ENCODE results near the gene POLR3A. TPM values are rescaled to one million over a fixed set of nuclear protein-coding genes. Genes with fewer than 3 reads are reported as not detected.
"Not testable (repeated sequence)": the region's sequence is repeated elsewhere in the genome, so short reads cannot be mapped to it uniquely, and the experiment has no call there.

Gene POLR3A
- total RNA-seq, result 10 to 100 TPM; 26.7 to 27.1 TPM

DNA sequence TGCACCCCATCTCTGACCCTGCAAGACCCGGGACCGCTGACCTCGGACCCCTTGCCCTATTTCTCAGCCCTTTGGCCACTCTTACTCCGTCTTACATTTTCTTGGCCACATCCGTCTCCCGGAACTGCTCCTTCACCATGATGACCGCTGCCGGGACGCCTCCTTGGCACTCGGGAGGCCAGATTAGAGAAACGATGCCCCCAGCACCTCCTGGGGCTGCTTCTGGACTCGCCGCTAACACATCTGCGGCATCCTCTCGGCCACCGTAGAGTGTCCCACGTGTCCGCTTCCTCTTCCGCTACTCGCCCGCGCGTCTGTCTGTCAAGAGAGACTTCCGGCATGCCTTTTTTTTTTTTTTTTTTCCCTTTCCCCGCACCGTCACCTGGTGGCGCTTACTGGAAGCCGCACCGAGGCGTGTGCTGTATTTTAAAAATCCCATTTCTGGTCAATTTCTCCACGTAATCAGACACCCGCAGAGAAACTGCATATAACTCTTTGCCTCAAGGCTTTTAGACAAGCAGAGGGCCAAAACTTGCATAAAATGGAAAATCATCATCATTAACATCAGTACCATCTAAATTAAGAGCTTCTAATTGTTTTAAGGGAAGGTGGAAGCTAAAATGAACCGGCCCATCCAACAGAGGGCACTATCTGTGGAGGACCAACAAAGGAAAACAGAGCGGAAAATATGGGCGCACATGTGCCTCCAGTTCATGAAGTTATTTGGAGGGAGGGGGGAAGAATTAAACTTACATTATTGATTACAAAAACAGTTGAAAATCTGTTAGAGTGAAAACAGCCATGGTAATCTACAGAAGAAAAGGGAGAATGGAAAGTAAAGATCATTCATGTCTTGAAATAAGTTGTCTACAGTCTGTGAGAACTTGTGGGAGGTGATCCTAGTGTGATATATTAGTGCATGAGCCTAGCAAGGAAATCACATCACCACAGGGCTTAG lies at the start of gene POLR3A:
Gene POLR3A (minus strand): TSS at position 247 of the 958 bp plus-strand sequence. CDS start 108 bp downstream, at position 139.
- ChIA-PET CTCF (interaction anchor here (0.7 kb wide), 2 partner anchors 158 to 1147 kb away, joined by 3 read pairs; no protein-coding TSS in a partner anchor), POLR2A (interaction anchor here (0.5 to 1.7 kb wide), 3 partner anchors 9 to 82 kb away, joined by 3 to 4 read pairs (median 4); no protein-coding TSS in a partner anchor)

DNA sequence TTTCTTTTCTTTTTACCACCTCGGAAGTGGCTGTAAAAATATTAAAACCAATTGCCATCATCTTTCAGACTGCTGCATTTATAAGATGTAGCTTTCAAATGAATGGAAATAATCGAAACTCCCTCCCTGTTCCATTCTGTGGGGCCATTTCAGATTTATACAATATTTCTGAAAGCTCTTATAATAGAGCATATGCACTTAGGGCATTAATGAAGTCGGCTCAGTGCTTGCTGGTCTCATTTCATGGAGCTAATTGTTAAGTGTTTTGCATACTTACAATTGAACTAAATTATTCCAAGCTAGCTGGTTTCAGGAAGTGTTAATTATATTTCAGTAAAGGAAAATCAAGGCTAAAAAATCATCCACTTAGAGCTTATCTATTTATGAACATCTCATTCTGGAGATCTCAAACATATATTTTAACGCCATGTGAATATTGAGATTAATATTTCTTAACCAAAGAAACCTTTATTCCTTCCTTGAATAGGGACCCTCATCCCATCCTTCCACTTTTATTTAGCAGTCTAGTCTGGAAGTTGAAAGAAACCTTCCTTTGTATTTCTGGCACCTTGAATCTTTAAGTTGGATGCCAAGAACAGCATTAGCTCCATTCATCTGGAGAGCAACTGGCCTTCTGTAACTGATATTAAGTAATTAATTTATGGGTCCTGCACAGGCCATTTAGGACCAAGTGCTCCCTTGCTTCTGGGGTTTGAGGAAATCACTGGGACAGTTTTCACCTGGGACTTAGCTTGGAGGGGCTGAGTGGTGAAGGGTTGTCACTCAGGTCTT lies 49.4 kb upstream of the POLR3A start:
- POLR2A ChIA-PET, result no interaction called here

DNA sequence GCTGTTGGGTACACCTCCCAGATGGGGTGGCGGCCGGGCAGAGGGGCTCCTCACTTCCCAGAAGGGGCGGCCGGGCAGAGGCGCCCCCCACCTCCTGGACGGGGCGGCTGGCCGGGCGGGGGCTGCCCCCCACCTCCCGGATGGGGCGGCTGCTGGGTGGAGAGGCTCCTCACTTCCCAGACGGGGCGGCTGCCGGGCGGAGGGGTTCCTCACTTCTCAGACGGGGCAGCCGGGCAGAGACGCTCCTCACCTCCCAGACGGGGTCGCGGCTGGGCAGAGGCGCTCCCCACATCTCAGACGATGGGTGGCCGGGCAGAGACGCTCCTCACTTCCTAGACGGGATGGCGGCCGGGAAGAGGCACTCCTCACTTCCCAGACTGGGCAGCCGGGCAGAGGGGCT lies 46.5 kb upstream of the POLR3A start:
- CTCF ChIA-PET, POLR2A ChIA-PET: not testable (repeated sequence)

More for the DNA sequence above, 49.4 kb upstream of the POLR3A start:
- CTCF ChIA-PET, result no interaction called here

DNA sequence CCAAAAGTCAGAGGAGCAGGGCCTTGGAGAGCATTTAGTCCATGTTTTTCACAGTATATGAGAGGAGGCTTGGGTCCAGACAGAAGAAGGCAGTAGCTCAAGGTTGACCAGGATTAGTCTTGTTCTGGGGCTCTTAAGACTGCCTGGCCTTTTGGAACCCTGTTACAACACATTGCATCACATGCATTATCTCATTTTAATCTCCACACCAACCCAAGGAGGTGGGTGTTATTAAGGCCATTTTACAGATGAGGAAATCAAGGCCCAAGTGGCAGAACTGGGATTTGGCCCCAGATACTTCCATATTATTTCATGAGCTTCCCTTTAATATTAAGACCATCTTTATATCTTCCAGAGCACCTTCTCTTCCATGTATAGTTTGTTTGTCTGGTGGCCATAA lies 43.2 kb upstream of the POLR3A start:
- ChIA-PET POLR2A (no interaction called here), CTCF (no interaction called here)

DNA sequence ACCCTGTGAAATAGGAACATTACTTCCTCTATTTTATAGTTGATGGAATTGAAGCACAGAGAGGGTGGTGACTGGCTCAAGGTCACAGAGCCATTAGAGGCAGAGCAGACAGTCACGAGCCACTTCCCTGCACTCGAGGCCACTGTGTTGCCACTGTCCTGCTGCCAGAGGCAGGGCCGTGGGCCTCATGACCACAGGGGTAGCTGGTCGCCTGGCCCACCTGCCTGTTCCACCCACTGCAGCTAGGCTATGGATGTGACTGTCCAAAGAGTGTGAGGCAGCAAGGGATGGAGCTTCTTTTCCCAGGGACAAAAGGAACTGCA lies 42.5 kb upstream of the POLR3A start:
- ChIA-PET CTCF (no interaction called here), POLR2A (no interaction called here)

DNA sequence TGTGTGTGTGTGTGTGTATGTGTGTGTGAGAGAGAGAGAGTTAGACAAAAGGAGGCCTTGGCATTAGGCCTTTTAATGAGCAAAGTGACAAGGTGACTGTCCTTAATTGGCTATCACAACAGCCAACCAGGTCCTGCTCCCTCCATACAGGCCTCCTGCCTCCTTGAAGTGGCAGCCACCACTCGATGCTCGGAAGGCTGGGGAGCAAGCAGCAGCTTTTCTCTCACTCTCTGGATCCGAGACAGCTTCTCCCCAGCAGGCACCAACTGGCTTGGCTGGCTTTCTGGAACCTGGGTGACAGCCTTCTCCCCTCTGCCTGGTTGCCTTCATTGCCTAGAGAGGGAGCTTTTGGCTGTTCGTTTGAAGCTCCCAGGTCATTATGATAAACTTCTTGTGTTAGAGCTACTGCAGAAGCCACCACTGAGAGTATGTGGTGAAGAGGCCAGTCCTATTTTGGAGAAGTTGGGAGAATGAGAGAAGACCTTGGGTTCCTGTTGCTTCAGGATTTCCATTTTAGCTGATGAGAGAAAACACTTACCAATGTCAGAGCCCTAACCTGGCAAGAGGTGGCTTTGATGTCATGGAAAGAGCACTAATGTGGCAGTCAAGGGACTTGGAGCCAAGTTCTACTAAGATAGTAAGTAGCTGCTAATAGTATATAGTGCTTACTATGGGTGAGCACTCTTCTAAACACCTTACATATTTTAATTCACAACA lies 42.0 kb upstream of the POLR3A start:
- CTCF ChIA-PET, result no interaction called here
- POLR2A ChIA-PET, result no interaction called here

DNA sequence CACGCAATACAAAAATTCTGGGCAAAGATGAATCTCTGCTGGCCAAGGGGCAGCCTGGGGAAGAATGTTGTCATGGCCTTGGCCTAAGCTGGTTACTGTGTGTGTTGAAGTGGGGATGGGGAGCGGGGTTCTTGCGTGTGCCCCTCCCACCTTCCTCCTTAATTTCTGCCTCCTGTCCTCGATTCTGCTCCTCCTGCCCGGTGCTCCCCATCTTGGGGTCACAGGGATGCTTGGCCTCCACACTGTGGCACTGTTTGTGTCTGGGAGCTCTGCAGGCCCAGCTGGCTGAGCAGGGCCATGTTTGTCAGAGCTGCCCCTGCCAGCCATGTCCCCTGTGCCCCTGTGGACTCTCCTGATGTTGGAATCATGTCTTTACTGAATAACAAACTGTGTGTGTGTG lies 41.4 kb upstream of the POLR3A start:
- POLR2A ChIA-PET, result no interaction called here

DNA sequence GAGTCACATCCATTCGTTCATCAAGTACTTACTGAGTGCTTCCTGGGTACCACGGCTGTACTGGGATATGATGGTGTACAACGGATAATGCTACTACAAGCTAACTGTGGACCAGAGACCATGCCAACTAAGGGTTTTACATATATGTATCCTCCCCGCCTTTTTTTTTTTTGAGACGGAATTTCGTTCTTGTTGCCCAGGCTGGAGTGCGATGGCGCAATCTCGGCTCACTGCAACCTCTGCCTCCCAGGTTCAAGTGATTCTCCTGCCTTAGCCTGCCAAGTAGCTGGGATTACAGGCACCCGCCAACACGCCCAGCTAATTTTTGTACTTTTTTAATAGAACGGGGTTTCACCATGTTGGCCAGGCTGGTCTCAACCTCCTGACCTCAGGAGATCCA lies 40.7 kb upstream of the POLR3A start:
- POLR2A ChIA-PET, result not testable (repeated sequence)
- CTCF ChIA-PET, result interaction anchor here (0.6 kb wide), 1 partner anchor 297 kb away, joined by 3 read pairs; no protein-coding TSS in a partner anchor

More for the DNA sequence above, 41.4 kb upstream of the POLR3A start:
- CTCF ChIA-PET, result no interaction called here

DNA sequence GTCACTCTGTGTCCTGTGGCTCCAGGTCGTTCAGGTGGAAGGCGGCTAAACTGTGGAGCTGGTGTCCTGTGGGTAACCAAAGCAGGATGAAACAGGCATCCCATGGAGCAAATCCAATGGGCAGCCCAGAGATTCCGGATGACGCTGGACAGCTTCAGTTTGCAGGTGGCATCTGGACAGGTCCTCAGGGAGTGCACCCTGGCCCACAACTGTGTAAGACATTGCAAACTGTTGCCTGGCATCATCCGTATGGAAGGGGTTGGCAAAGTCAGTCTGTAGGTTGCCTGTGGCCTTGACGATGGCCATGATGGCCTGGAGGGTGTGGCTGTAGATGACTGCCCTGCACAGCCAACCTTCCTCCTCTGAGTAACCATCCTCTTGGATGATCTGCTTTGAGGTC lies 39.8 kb upstream of the POLR3A start:
- POLR2A ChIA-PET, result no interaction called here
- CTCF ChIA-PET, result no interaction called here

DNA sequence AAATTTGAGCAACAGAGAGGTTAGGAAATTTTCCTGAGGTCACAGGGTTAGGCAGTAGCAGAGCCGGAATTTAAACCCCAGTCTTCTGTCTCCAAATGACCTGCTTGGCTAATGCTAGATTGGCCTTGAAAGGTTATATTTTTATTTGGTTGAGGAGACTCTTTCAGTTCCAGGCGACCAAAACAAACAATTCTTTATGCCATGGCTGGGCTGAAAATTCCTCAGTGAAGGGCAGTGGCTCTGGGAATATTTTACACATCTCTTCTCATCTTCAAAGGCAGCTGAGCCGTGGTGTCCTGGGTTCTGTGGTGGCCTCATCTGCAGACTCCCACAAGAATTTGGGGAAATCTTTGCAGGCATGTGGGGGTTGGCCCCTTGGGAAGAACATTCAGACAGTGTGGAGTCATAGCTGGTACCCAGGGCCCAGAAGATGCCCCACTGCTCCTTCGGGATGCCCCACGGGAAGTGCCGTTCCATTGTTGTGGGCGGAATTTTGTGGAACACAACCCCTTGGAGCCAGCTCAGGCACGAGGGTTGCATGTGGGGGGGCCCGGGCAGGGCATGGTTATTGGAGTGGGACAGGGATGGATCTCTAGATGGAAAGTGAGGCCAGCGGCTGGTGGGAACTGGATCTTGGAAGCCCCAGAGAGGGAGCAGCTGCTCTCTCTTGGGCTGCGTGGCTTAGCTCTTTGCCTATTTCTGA lies 37.6 kb upstream of the POLR3A start:
- CTCF ChIA-PET, result no interaction called here
- POLR2A ChIA-PET, result no interaction called here

DNA sequence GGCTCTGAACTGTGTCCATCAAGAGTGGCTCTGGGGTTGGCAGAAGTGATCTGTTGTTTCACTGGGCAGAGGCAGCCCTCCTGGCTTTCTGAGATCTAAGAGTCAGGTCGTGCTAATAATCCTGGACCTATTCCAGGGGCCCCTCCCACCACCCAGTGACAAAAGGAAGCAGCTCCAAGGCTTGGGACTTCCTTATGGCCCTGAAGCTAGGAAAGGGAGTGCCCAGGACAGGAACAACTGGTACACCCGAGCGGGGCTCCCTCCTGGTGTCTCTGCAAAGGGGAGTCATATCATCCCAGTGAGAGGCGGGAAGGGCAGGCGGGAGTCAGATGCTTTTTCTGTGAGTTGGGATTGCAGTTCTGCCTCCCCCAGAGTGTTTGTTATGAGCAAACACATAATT lies 36.7 kb upstream of the POLR3A start:
- POLR2A ChIA-PET, result no interaction called here

DNA sequence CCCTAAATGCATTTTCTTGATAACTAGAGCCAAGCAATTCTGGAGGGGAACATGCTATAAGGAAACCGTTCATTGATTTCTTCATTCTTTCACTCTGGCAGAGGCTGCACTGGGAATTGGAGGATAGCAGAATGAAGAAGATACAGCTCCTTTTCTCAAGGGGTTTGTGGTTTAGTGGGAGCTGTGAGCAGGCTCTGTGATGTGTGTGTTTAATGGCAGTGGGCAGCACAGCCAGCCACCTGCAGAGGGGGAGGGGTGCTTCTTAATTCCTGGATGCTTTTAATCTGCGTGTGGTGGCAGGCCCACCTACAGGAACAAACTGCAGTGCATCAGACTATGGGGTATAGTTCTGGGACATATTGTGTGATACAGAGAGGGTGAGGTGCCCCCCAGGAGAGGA lies 36.3 kb upstream of the POLR3A start:
- ChIA-PET CTCF (no interaction called here), POLR2A (no interaction called here)

More for the DNA sequence above, 36.7 kb upstream of the POLR3A start:
- CTCF ChIA-PET, result no interaction called here

DNA sequence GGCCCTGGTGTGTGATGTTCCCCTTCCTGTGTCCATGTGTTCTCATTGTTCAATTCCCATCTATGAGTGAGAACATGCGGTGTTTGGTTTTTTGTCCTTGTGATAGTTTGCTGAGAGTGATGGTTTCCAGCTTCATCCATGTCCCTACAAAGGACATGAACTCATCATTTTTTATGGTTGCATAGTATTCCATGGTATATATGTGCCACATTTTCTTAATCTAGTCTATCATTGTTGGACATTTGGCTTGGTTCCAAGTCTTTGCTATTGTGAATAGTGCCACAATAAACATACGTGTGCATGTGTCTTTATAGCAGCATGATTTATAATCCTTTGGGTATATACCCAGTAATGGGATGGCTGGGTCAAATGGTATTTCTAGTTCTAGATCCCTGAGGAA lies 35.6 kb upstream of the POLR3A start:
- POLR2A ChIA-PET, CTCF ChIA-PET: not testable (repeated sequence)

DNA sequence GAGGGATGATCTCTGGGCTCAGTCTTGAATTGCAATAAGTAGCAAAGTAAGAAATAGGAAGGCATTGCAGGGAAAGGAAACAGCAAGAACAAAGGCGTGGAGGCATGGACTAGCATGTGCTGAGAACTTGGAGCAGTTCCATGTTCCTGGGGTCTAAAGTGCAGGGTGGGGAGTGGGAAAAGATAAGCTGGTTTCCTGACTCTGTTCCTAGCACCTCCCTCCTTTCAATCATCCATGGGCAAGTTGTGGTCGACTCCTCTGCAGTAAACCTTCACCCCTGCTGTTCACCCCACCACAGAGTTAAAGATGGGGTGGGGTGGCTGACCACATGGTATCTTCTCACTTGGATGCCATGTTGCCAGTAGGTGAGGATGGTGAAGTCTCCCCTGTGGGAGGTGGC lies 33.9 kb upstream of the POLR3A start:
- ChIA-PET CTCF (interaction anchor here (2.3 kb wide), 1 partner anchor 16 kb away, joined by 7 read pairs; no protein-coding TSS in a partner anchor), POLR2A (no interaction called here)

DNA sequence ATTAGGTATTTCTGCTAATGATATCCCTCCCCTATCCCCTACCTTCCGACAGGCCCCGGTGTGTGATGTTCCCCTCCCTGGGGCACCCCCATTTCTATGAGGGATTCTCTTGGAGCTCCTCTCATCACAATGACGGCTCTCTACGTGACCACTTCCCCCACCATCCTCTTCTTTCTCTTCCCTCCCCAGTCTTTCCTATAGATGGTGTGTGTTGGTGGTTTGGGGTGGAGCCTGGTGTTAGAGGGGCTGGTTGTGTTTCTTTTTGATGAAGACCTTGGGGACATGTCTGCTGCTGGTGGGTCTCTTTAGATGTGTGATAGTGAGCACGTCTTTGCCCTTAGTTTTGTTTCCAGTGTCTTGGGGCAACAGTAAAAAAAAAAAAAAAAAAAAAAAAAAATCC lies 33.0 kb upstream of the POLR3A start:
- POLR2A ChIA-PET, result no interaction called here

DNA sequence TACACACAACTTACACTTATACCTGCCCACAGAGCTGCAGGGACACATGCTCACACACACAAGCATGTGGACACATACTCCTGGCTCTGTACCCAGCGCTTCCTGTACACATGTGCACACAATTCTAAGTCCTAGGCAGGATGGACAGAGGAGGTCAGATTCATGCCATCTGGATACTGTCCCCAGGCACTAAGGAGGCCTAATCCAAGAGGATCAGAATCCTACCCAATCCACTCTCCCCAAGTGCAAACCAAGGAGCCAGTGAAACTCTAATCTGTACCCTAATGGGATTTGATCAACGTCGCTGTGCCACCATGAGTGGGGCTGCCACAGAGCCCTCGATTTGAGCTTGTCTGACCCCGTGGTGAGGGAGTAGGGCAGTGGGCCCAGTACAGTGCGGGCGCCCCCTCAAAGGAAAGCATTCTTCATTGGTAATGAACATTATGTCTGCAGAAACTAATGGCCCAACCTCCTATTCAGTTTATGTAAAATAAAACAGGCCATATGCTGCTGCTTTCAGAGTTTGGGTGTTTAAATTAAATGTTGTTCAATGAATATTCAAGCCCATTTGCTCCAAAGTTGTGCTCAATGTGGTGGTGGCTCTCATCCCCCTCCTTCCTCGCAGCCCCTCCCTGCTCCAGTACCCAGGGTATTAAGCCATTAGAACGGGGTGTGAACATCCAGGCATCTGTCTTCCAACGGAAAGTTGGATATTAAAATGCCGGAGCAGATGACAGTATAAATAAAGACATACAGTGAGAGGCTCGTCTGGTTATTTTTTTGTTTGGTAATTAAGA lies 30.8 kb upstream of the POLR3A start:
- ChIA-PET POLR2A (no interaction called here), CTCF (no interaction called here)

More for the DNA sequence above, 33.0 kb upstream of the POLR3A start:
- CTCF ChIA-PET, result interaction anchor here (2.3 kb wide), 1 partner anchor 15 kb away, joined by 7 read pairs; no protein-coding TSS in a partner anchor

DNA sequence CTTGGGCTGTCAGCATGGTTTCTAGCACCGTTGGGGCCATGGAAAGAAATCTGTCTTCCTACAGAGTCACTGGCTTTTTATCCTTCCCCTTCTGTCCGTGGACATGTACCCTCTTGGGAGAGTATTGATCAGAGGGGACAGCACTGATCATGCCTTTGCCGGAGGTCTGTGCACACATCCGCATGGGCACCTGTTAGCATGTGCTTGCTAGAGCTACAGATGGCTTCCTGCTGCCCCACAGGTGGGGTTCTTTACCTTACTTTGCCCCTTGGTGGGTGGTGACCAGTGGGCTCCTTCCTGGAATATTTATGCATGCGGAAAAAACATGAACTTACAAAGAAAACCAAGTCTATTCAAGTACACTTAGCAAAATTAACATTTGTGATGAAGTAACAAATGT lies 29.2 kb upstream of the POLR3A start:
- ChIA-PET CTCF (no interaction called here), POLR2A (no interaction called here)

DNA sequence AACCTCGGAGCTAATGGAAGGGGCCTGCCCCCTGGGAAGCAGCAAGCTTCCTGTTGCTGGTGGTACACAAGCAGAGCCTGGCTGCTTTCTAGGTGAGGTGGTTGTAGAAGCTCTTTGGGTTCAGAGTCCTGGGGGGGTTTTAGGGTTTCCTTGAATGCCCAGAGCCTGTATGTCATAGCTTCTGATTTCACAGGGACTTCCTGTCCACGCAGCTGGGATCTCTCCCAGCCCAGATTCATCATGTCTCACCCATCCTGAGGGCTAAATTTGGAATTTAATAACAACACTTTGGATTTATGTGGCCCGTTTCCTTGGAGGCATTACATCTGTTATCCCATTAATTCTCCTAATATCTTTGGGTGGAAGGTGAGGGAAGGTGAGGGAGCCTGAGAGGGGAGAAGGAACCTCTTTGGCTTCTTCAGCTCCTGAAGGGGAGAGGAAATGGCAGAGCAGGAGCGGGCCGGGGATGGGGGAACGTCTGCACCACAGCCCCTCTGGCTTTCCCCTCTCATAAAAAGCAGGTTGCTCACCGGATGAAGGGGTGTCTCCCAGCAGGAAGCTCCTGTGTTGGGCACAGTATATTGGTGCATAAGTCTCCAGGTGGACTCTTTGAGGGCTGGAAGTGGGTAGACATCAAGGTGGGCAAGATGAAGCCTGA lies 24.0 kb upstream of the POLR3A start:
- ChIA-PET CTCF (interaction anchor here (0.7 kb wide), 1 partner anchor 29 kb away, joined by 3 read pairs; no protein-coding TSS in a partner anchor), POLR2A (no interaction called here)
